ENCODE measurements around the gene PROSER3.

- TF ChIP-seq POLR2A (IDR thresholded peaks at IDR 0.05) (no peak), CTCF (IDR thresholded peaks at IDR 0.05) (no peak)
These were observed 22.1 kb downstream of the PROSER3 start for GRCh38 chr19:35780058-35780457.
